ENCODE data around the gene PGM5.

The PGM5 gene

GRCh38 chr9:68575817-68576216 lies 219.4 kb downstream of the PGM5 start:
- no peak for DNase-seq (ENCODE audit: extremely low read depth in 1 of 2, low read depth in 1 of 2)

DNA sequence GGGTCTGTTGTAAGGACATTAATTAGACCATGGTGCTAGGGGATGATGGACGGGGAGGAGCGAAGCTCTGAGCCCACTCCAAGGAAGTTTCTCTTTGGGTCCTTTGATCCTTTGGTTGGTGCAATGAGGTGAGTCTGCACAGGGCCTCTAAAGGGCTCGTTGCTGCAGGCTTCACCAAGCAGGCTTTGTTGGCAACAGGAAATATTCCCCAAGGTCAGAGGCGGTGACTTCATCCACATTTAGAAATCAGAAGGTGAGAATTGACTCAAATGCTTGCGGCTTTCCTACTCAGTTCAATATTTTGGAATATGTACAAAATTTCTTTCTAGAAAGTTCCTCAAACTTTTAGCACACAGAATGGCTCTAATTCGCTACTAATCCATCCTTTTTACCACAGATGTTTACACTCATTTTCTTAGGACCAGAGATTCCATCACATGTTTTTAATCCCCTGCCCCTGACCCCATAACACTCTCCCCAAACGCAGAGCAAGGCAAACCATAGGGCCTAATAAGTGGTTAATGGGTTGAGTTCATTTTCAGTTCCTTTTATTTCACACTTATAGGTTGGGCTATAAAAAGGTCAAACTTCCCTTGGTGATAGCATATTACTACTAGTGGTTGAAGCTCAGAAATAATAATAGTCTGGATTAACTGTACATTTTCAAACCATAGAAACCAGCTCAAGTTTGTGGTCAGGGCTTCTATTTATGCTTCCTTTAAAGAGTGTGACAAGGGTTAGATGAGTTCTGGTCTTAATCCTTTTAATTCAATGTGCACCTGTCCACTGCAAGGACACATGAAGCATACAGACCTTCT lies 221.6 kb downstream of the PGM5 start:
- DNase-seq (ENCODE audit: extremely low read depth in 1 of 2, low read depth in 1 of 2) = no peak

Measured in activated CD8-positive, alpha-beta memory T cell treated with anti-CD3 and anti-CD28 coated beads for 1 hour (primary cell).